ENCODE measurements around the gene ADPGK. TPM values are rescaled to one million over a fixed set of nuclear protein-coding genes. Genes with fewer than 3 reads are reported as not detected.
"Not testable (repeated sequence)": the region's sequence is repeated elsewhere in the genome, so short reads cannot be mapped to it uniquely, and the experiment has no call there.

Gene ADPGK
- total RNA-seq, 1 donor = 57.9 TPM

- H3K27ac ChIP-seq (ENCODE audit: low read depth, low read length) = no peak overlapping the region
- H2AFZ ChIP-seq (ENCODE audit: low read length) = no peak overlapping the region
- no peak for TF ChIP-seq CTCF (IDR thresholded peaks at IDR 0.05; ENCODE audit: extremely low read depth, low read depth, low read length)
- H3K27me3 ChIP-seq (ENCODE audit: insufficient read depth, low read length) = peaks cover 16% of the 10 kb centered on the region
- H3K79me2 ChIP-seq (ENCODE audit: insufficient read depth, low read length) = no peaks in the 10 kb centered on the region
- H3K9me3 ChIP-seq (ENCODE audit: low read depth, low read length) = no peaks in the 10 kb centered on the region
- H3K4me3 ChIP-seq (ENCODE audit: insufficient read depth, low read length) = no peak overlapping the region
- H3K36me3 ChIP-seq (ENCODE audit: insufficient read depth, low read length) = no peaks in the 10 kb centered on the region
- no peaks in the 10 kb centered on the region for H3K4me1 ChIP-seq (ENCODE audit: insufficient read depth, low read length)
- H4K20me1 ChIP-seq (ENCODE audit: insufficient read depth, low read length) = no peaks in the 10 kb centered on the region
- H3K4me2 ChIP-seq (ENCODE audit: insufficient read depth, low read length) = no peak overlapping the region
- no peak for DNase-seq (ENCODE audit: insufficient read length, low spot score, missing footprints)
These were observed 29.9 kb upstream of the ADPGK start for GRCh38 chr15:72813345-72814004.

- Histone ChIP-seq H3K9me3 (ENCODE audit: low read depth, low read length) (no peaks in the 10 kb centered on the region), H3K36me3 (ENCODE audit: insufficient read depth, low read length) (no peaks in the 10 kb centered on the region), H3K27me3 (ENCODE audit: insufficient read depth, low read length) (peaks cover 9% of the 10 kb centered on the region), H3K4me2 (ENCODE audit: insufficient read depth, low read length) (no peak overlapping the region), H3K4me3 (ENCODE audit: insufficient read depth, low read length) (no peak overlapping the region), H2AFZ (ENCODE audit: low read length) (no peak overlapping the region), H3K27ac (ENCODE audit: low read depth, low read length) (no peak overlapping the region), H4K20me1 (ENCODE audit: insufficient read depth, low read length) (no peaks in the 10 kb centered on the region), H3K4me1 (ENCODE audit: insufficient read depth, low read length) (no peaks in the 10 kb centered on the region), H3K79me2 (ENCODE audit: insufficient read depth, low read length) (no peaks in the 10 kb centered on the region)
- DNase-seq (ENCODE audit: insufficient read length, low spot score, missing footprints) = no peak
- no peak for TF ChIP-seq CTCF (IDR thresholded peaks at IDR 0.05; ENCODE audit: extremely low read depth, low read depth, low read length)
These were observed 25.8 kb upstream of the ADPGK start for GRCh38 chr15:72809329-72809728.

GRCh38 chr15:72807346-72807745 is 23.8 kb upstream of the ADPGK start:
- H3K36me3 ChIP-seq (ENCODE audit: insufficient read depth, low read length); H3K4me2 ChIP-seq (ENCODE audit: insufficient read depth, low read length); H3K9me3 ChIP-seq (ENCODE audit: low read depth, low read length); H3K79me2 ChIP-seq (ENCODE audit: insufficient read depth, low read length); H4K20me1 ChIP-seq (ENCODE audit: insufficient read depth, low read length); H2AFZ ChIP-seq (ENCODE audit: low read length); H3K4me1 ChIP-seq (ENCODE audit: insufficient read depth, low read length); H3K4me3 ChIP-seq (ENCODE audit: insufficient read depth, low read length); DNase-seq (ENCODE audit: insufficient read length, low spot score, missing footprints); H3K27ac ChIP-seq (ENCODE audit: low read depth, low read length): not testable (repeated sequence)
- peaks cover 10% of the 10 kb centered on the region for H3K27me3 ChIP-seq (ENCODE audit: insufficient read depth, low read length)

- no peaks in the 10 kb centered on the region for H4K20me1 ChIP-seq (ENCODE audit: insufficient read depth, low read length)
- no peak overlapping the region for H3K27ac ChIP-seq (ENCODE audit: low read depth, low read length)
These were observed 19.4 kb upstream of the ADPGK start for GRCh38 chr15:72803006-72803405.

More at GRCh38 chr15:72803006-72803405, 19.4 kb upstream of the ADPGK start:
- no peaks in the 10 kb centered on the region for H3K79me2 ChIP-seq (ENCODE audit: insufficient read depth, low read length)
- H3K4me2 ChIP-seq (ENCODE audit: insufficient read depth, low read length) = no peak overlapping the region
- H3K27me3 ChIP-seq (ENCODE audit: insufficient read depth, low read length) = peaks cover 4% of the 10 kb centered on the region
- H3K4me1 ChIP-seq (ENCODE audit: insufficient read depth, low read length) = peaks cover 6% of the 10 kb centered on the region
- no peak overlapping the region for H3K4me3 ChIP-seq (ENCODE audit: insufficient read depth, low read length)
- H3K9me3 ChIP-seq (ENCODE audit: low read depth, low read length) = no peaks in the 10 kb centered on the region
- no peak for DNase-seq (ENCODE audit: insufficient read length, low spot score, missing footprints)
- no peak for TF ChIP-seq CTCF (IDR thresholded peaks at IDR 0.05; ENCODE audit: extremely low read depth, low read depth, low read length)
- H2AFZ ChIP-seq (ENCODE audit: low read length) = no peak overlapping the region
- no peaks in the 10 kb centered on the region for H3K36me3 ChIP-seq (ENCODE audit: insufficient read depth, low read length)
